ENCODE measurements around the gene STK10.

STK10 gene

DNA sequence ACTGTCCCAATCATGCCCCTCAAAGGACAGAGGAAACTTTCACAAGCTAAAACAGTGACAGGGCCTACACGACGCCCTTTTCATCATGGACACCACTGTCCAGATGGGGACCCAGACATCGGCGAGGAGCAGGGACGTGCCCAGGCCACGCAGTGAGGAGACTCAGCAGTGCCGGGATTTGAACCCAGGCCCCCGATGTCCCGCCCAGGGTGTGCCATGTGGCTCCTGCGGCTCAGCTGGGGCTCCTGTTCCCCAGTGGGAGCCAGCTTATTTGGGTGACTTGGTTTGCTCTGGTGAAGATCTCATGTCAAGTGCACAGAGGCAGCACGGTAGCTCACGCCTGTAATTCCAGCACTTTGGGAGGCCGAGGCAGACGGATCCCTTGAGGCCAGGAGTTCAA is 82.2 kb downstream of the STK10 start:
- no peak for DNase-seq

DNA sequence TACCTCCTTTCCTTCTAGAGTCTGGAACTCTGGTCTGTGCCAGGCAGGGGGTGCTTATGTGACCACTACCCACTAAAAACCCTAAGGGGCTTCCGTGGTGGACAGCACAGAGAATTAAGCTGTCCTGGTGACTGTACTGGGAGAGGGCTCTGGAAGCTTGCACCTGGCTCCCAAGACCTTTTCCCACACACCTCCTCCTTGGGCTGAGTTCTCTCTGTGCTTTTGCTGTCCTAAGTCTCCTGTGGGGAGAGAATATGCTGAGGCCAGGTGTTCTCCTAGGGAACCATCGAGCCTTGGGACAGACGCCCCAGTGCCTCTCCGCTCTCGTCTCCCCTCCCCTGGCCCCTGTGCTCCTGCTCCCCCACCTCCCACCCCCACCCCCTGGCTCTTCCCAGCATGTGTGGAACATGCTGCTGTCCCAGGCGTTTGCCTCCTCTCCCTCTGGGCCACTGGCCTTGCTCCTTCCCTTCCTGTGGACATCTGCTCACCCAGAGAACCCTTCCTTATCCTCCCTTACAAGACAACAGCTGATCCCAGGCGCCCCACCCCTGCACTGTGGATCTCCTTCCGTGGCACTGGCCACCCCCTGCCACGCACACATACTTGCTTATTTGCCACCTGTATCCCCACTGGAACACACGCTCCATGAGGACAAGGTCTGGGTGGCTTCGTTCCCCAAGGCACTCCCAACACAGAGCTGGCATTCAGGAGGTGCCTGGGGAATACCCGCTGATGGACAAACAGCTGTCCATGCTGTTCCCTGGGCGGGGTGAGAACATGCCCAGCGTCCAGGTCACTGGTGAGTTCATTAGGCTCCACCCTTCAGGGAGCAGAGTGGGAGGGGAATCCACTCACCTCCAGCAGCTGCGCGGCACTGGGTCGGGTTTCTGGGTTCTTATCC is 83.0 kb downstream of the STK10 start:
- no peak for DNase-seq

GRCh38 chr5:172104021-172104420 is 84.0 kb downstream of the STK10 start:
- no peak for DNase-seq

DNA sequence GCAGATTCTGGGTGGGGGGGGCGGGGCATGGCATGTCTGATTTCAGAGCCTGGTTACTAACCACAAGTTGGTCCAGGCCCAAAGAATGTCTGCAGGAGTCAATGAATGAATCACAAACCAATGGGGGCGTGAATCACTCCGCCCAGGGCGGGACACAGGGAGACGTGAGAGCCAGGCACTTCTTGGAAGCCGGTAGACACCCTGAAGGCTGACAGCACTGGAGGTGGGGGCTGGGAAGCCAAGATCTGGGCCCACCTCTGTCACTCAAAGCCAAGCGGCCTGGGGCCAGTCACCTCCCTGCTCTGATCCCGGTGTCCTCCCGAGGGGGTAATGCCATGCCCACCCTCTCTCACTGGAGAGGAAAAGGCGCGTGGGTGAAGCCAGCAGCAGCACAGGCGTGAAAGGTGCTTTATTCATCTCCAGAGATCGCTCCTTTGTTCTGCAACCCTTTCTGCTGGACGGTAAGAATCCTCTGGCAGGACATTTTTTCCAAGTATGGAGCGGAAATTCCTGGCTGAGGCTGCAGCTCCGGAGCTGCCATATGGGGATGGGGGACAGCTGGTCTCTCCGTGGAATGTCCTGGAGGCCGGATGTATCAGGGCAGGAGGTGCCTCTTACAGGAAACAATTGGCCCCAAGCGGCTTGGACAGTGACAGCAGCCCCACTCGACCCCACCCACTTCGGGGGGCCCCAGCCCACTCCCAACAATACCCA is 85.0 kb downstream of the STK10 start:
- no peak for DNase-seq

DNA sequence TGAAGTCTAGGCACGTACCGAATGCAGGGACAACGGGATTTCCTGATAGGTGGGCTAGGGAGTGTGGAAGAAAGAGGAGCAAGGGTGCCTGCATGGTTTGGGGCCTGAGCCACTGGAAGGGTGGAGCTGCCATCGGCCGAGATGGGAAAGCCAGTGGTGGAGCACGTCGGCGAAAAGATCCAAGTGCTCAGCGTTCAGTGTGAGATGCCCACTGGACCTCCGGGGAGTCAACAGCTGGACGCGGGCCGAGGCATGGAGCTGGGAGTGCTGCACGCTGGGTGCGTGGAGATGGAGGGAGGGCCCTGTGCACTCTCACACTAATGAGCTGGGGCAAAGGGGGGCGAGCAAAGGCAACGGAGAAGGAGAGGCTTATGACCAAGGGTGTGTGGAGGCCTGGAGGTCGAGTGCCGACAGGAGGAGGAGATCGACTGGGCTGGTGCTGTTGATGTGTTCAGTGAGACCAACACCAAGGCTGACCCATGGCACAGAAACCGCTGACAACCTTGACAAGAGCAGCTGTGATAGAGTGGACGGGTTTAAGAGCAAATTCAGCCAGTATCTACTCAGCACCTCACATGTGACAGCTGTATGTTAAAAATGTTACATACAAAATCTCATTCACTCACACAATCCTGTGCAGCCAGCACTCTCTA is 85.7 kb downstream of the STK10 start:
- no peak for DNase-seq

- no peak for DNase-seq
Observed at GRCh38 chr5:172101547-172102217, 86.3 kb downstream of the STK10 start.

DNA sequence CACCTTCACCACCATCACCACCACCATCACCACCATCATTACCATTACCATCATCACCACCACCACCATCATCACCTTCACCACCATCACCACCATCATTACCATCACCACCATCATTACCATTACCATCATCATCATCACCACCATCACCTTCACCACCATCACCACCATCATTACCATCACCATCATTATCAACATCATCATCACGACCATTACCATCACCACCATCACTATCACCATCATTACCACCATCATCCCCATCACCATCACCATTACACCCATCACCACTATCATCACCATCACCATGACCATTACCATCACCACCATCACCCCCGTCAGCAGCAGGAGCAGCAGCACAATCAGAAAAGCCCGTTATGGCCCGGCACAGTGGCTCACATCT is 89.1 kb downstream of the STK10 start:
- no peak for DNase-seq

DNA sequence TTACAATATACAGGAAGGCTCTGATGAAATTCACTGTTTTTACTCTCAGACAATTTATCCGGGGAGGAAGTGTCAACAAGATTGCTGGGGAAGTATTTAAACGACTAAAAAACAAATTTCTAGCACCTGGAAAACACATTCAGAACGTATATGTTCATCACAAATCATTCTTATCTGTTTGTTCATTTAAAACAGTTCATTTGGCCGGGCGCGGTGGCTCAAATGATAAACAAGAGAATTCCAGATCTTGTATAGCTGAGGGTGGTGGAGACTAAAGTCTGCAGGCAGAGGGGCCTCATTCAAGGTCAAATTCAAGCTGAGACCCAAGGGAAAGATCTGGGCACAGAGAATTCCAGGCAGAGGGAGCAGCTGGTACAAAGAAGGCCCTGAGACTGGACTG is 90.0 kb downstream of the STK10 start:
- no peak for DNase-seq

DNA sequence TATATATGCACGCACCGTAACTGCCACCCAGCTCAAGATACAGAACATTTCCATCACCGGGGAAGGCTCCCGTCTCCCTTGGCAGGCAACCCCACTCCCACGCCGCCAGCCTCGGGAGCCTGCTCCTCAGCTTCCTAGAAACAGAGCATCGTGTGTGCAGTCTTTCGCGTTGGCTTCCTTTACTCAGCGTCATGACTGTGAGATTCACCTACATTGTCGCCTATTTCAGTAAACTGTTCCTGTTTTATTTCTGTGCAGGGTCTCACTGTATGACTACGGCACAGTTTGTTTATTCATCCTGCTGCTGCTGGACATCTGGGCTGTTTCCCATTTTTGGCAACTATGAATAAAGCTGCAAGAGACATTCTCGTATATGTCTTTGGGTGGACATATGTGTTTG is 90.7 kb downstream of the STK10 start:
- DNase-seq: no peak

DNA sequence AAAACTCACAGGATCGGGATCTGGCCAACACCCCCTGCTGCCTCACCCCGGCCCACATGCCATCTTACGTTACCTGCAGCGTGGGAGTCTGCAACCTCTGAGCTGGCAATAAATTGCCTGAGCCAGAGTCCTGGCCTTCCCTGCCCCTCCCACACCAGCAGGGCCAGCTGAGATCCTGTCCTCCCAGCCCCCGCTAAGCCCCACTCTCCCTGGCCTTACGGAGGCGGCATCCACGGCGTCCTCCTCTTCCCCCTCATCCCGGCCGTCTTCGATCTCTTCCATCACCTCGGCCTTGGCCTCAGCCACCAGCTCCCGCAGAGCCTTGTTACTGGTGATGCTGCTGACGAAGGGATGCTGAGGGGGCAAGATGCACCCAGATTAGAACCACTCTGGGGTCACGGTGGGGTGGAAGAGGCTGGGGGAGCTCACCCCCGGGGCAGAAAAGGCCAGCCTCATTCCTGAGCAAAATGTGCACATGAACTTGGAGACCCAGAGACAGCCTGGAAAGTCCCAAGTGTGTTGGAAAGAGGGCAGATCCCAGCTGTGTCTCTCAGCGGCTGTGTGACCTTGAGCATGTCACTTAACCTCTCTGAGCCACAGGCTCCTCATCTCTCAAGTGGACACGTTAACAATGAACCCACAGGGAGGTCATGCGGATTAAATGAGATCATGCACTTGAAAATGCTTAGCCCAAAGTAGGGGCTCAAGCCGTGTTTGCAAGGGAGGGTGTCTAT is 91.7 kb downstream of the STK10 start:
- DNase-seq: no peak

DNA sequence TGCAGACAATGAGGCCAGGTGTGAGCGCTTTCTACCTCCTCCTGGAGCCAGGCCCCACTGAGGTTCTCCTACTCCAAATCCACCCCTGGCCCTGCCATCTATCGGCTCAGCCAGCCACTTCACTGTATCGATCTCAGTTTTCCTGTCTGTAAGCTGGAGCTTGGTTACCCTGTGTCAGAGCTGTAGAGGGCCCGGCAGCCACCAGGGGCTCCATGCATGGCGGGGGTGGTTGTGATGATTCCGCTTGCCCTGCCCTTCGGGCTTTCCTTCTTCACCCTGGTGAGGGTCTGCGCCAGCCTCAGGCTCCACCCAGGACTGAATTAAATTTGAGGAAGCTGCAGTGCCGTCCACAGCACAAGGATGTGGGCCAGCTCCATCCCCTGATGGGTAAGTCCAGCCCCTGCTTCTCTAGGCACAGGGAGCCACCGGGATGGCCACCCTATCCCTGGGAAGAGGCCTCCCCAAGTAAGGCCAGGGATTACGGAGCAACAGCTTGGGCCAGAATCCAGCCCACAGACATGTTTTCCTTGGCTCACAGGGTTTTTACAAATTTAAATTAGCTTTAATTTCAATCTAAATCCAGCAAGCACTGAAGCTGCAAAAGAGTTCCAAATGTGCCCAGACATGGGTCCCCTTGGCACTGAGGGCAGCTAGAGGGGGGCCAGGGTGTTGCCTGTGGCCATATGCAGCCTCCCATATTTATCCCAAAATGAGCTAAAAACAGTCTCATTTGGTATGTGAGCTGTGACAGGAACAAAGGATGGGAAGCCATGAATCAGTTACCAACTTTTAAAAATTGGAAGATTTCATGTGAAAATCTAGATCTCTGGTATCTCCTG is 92.4 kb downstream of the STK10 start:
- no peak for DNase-seq

- DNase-seq: no peak
Observed at GRCh38 chr5:172093965-172094364, 94.1 kb downstream of the STK10 start.

DNA sequence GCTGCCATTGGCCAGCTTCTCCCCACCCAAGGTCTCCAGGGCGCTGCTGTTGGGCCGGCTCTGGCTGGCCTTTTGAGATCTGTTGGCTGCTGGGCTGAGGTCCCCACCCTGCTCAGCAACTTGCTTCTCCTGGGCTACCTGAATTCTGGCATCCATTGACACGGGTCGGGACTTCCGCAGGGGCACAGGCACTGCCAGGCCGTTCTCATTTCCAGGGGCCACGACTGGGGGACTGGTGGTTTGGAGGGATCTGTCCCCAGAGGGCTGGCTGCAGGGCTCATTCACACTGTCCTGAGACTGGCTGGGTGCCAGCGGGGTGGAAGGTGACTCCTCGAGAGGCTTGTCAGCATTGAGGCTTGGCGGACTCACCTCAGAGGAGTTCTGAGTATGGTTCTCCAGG is 94.5 kb downstream of the STK10 start:
- no peak for DNase-seq

GRCh38 chr5:172091956-172092732 is 95.9 kb downstream of the STK10 start:
- no peak for DNase-seq

GRCh38 chr5:172090976-172091547 is 97.0 kb downstream of the STK10 start:
- DNase-seq: no peak

DNA sequence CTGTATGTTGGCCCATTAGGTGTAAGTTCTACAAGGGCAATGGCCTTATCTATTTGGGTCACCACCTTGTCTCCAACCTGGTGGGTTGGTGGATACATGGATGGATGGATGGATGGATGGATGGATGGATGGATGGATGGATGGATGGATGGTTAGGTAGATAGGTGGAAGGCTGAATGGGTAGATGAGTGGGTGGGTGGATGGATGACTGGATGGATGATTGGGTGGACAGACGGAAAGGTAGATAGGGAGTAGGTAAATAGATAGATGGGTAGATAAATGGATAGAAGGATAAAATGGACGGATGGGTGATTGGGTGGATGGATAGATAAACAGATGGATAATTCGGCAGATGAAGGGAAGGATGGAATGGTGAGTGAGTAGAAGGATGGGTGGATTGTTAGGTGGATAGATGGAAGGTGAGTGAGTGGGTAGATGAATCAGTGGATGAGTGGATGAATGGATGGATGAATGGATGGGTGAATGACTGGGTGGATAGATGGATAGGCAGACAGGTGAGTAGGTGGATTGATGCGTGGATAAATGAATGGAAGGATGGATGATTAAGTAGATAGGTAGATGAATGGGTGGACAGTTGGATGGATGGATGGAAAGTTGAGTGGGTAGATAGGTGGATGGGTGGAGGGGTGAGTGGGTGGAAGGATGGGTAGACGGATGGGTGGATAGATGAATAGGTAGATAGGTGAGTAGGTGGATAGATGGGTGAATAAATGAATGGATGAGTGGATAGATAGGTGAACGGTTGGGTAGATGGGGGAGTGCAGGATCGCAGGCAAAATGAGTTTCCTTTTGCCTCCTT is 98.5 kb downstream of the STK10 start:
- no peak for DNase-seq

- no peak for DNase-seq
Observed at GRCh38 chr5:172088801-172089200, 99.2 kb downstream of the STK10 start.

DNA sequence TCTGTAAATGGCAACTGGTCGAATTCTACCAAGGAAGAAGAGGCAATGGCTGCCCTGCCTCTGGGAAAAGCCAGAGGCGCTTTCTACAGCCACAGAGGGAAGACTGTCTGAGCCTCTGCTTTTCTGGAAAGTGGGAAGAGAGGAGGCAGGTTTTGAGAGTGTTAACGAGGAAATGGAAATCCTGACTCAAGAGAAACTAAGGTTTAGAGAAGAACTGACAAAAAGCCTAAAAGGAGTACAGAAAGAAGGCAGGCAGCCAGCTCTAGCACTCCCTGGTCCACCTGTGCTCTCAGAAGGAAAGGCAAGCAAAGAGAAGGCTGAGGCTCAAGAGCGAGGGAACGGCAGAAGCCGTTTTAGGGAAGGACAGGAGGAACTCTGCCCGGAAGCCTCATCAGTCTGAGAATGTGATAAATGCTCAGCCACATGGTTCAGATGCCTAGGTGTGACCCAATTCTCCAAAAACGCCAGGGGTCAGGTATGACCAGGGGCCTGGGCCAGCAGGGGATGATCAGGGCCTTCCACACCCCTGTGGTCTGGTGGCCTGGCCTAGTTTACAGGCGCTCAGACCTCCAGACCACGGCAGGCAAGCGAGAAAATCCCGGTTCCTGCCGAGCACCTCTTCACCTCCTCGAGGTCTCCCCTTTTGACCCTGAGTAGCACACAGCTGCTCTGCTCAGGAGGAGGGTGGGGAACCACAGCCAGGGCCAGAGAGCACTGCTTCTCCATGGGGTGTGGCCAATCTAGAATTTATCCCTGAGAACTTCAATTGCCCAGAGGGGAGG is 101.6 kb downstream of the STK10 start:
- no peak for DNase-seq

DNA sequence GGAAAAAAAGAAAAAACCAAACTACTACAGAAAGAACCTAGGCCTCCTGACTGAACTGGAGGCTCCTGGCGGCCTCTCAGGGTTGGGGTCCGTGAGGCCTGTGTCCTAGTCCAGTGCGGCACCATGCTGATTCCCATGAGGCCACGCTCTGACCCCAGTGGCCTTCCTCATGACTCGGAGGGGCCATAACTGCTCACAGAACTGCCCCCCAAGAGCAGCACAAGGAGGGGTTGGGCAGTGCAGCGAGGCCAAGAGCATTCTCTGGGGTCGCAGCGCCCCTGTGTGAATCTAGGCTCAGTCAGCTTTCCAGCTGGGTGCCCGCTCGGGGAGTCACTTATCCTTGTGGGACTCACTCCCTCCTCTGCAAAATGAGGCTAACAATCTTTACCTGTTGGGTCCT is 102.3 kb downstream of the STK10 start:
- no peak for DNase-seq
